WTC11 (cell line): ENCODE results near the gene DHX30.

Experiments used
- ATF3 ChIP-seq: sonication (generic); formaldehyde crosslinking; conservative IDR thresholded peaks from 2 replicates; pipeline ENCODE4 v1.8.1; 2022; ENCODE audit warnings: mild to moderate bottlenecking, missing genetic modification reagents
- CDX4 ChIP-seq: fragments of 250-450 bp; sonication (Bioruptor Pico); IDR thresholded peaks from 2 replicates; pipeline ENCODE4 v1.9.0; 2021; ENCODE audit warnings: moderate library complexity, mild to moderate bottlenecking, inconsistent platforms, borderline replicate concordance
- CREM ChIP-seq: sonication (generic); formaldehyde crosslinking; IDR thresholded peaks from 2 replicates; pipeline ENCODE4 v1.8.1; 2022; ENCODE audit warnings: mild to moderate bottlenecking, missing genetic modification reagents, moderate library complexity
- CTCF ChIP-seq: fragments of 200-600 bp; IDR thresholded peaks from 2 replicates; pipeline ENCODE4 v1.8.0; 2022; ENCODE audit warnings: antibody characterized with exemption
- ERG ChIP-seq: fragments of 250-450 bp; sonication (Bioruptor Pico); IDR thresholded peaks from 2 replicates; pipeline ENCODE4 v1.8.0; 2021; ENCODE audit warnings: mild to moderate bottlenecking
- FOXJ3 ChIP-seq: sonication (generic); formaldehyde crosslinking; IDR thresholded peaks from 2 replicates; pipeline ENCODE4 v1.9.0; 2021; ENCODE audit warnings: missing genetic modification reagents, mild to moderate bottlenecking, borderline replicate concordance
- FOXK1 ChIP-seq: sonication (generic); formaldehyde crosslinking; IDR thresholded peaks from 2 replicates; pipeline ENCODE4 v1.8.0; 2022; ENCODE audit warnings: mild to moderate bottlenecking, moderate library complexity, missing genetic modification reagents
- IRF2 ChIP-seq: sonication (generic); formaldehyde crosslinking; IDR thresholded peaks from 2 replicates; pipeline ENCODE4 v1.8.0; 2022; ENCODE audit warnings: low read depth, missing genetic modification reagents, borderline replicate concordance
- JUN ChIP-seq: sonication (generic); formaldehyde crosslinking; IDR thresholded peaks from 2 replicates; pipeline ENCODE4 v1.8.0; 2023; ENCODE audit warnings: mild to moderate bottlenecking, missing genetic modification reagents
- MYBL2 ChIP-seq: sonication (generic); formaldehyde crosslinking; IDR thresholded peaks from 2 replicates; pipeline ENCODE4 v1.8.1; 2023; ENCODE audit warnings: mild to moderate bottlenecking, moderate library complexity, missing genetic modification reagents
- NFYB ChIP-seq: sonication (generic); formaldehyde crosslinking; conservative IDR thresholded peaks from 2 replicates; pipeline ENCODE4 v1.8.0; 2022; ENCODE audit warnings: low read depth, missing genetic modification reagents
- SMAD4 ChIP-seq: sonication (generic); formaldehyde crosslinking; IDR thresholded peaks from 2 replicates; pipeline ENCODE4 v1.8.0; 2022; ENCODE audit warnings: mild to moderate bottlenecking, missing genetic modification reagents
- STAT6 ChIP-seq: sonication (generic); formaldehyde crosslinking; conservative IDR thresholded peaks from 2 replicates; pipeline ENCODE4 v1.8.1; 2023; ENCODE audit warnings: mild to moderate bottlenecking, low read depth, missing genetic modification reagents, moderate library complexity
- TF ChIP-seq, protein P1 (sequence below): sonication (generic); formaldehyde crosslinking; IDR thresholded peaks from 2 replicates; pipeline ENCODE4 v1.8.0; 2022; ENCODE audit warnings: missing genetic modification reagents

DNA sequence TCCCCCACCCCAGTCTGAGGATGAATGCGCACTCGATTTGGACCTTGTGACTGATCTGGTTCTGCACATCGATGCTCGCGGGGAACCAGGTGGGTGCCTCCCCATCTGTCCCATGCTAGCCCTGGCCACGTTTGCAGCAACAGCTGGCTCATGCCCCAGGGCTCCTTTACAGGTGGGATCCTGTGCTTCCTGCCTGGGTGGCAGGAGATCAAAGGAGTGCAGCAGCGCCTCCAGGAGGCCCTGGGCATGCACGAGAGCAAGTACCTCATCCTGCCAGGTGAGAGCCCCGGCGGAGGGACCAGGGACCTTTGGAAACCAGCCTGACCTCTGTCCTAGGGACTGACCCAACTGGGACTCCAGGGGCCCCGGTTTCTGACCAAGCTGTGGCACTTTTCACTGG lies 44.3 kb downstream of the DHX30 start:
- TF ChIP-seq CTCF (no peak), ATF3 (CRISPR knock-in tag) (no peak), STAT6 (no peak), JUN (no peak), CDX4 (CRISPR knock-in tag) (no peak), NFYB (CRISPR knock-in tag) (no peak), FOXK1 (CRISPR knock-in tag) (no peak), SMAD4 (no peak), CREM (CRISPR knock-in tag) (no peak), IRF2 (no peak), MYBL2 (CRISPR knock-in tag) (no peak), ERG (CRISPR knock-in tag) (no peak), FOXJ3 (no peak)
- TF ChIP-seq, protein P1, sequence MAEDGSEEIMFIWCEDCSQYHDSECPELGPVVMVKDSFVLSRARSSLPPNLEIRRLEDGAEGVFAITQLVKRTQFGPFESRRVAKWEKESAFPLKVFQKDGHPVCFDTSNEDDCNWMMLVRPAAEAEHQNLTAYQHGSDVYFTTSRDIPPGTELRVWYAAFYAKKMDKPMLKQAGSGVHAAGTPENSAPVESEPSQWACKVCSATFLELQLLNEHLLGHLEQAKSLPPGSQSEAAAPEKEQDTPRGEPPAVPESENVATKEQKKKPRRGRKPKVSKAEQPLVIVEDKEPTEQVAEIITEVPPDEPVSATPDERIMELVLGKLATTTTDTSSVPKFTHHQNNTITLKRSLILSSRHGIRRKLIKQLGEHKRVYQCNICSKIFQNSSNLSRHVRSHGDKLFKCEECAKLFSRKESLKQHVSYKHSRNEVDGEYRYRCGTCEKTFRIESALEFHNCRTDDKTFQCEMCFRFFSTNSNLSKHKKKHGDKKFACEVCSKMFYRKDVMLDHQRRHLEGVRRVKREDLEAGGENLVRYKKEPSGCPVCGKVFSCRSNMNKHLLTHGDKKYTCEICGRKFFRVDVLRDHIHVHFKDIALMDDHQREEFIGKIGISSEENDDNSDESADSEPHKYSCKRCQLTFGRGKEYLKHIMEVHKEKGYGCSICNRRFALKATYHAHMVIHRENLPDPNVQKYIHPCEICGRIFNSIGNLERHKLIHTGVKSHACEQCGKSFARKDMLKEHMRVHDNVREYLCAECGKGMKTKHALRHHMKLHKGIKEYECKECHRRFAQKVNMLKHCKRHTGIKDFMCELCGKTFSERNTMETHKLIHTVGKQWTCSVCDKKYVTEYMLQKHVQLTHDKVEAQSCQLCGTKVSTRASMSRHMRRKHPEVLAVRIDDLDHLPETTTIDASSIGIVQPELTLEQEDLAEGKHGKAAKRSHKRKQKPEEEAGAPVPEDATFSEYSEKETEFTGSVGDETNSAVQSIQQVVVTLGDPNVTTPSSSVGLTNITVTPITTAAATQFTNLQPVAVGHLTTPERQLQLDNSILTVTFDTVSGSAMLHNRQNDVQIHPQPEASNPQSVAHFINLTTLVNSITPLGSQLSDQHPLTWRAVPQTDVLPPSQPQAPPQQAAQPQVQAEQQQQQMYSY (CRISPR knock-in tag): no peak
